Astrocyte (in vitro differentiated cells and primary cell): ENCODE measurements around the gene OR5T1. TPM values are rescaled to one million over a fixed set of nuclear protein-coding genes. Genes with fewer than 3 reads are reported as not detected.

Experiments
- DNase-seq: peaks from one replicate; pipeline ENCODE4 v3.0.0-alpha.2; 2010; ENCODE audit warnings: low read depth
- FAIRE-seq: peaks from 2 replicates; lab custom pipeline; 2011; peaks lifted over from hg19 to GRCh38; lab: Jason Lieb, UNC
- H2AFZ ChIP-seq: 2 replicates; pipeline ENCODE4 v1.6.0; 2012; ENCODE audit warnings: low read depth, low read length, inconsistent platforms
- H3K27ac ChIP-seq: 2 replicates; pipeline ENCODE4 v1.5.1; 2011; ENCODE audit warnings: low read depth, low read length, inconsistent platforms
- H3K27me3 ChIP-seq: 2 replicates; pipeline ENCODE4 v1.6.0; 2011; ENCODE audit warnings: low read length, inconsistent platforms; ENCODE audit not compliant: insufficient read depth
- H3K36me3 ChIP-seq: 2 replicates; pipeline ENCODE4 v1.5.1; 2011; ENCODE audit warnings: low read length, inconsistent platforms; ENCODE audit not compliant: insufficient read depth
- H3K4me1 ChIP-seq: 2 replicates; pipeline ENCODE4 v1.5.1; 2011; ENCODE audit warnings: low read length, inconsistent platforms; ENCODE audit not compliant: insufficient read depth
- H3K4me2 ChIP-seq: 2 replicates; pipeline ENCODE4 v1.6.0; 2012; ENCODE audit warnings: low read length, inconsistent platforms
- H3K4me3 ChIP-seq: 2 replicates; pipeline ENCODE4 v1.5.1; 2011; ENCODE audit warnings: low read depth, mild to moderate bottlenecking, low read length, inconsistent platforms; ENCODE audit not compliant: insufficient read depth
- H3K79me2 ChIP-seq: 2 replicates; pipeline ENCODE4 v1.6.0; 2012; ENCODE audit warnings: mild to moderate bottlenecking, low read length, inconsistent platforms; ENCODE audit not compliant: insufficient read depth
- H3K9ac ChIP-seq: 2 replicates; pipeline ENCODE4 v1.6.0; 2012; ENCODE audit warnings: mild to moderate bottlenecking, low read length, inconsistent platforms
- H3K9me3 ChIP-seq: 2 replicates; pipeline ENCODE4 v1.5.1; 2012; ENCODE audit warnings: low read depth, mild to moderate bottlenecking, low read length, inconsistent platforms; ENCODE audit not compliant: insufficient read depth
- H4K20me1 ChIP-seq: 2 replicates; pipeline ENCODE4 v1.6.0; 2012; ENCODE audit warnings: low read length, inconsistent platforms; ENCODE audit not compliant: insufficient read depth
- H3K27ac Mint-ChIP-seq: one replicate; pipeline ENCODE4 v1.8.0; 2021; ENCODE audit warnings: mild to moderate bottlenecking, mixed read lengths; ENCODE audit not compliant: unreplicated experiment
- H3K27me3 Mint-ChIP-seq: one replicate; pipeline ENCODE4 v1.8.0; 2021; ENCODE audit warnings: low read depth, mixed read lengths; ENCODE audit not compliant: unreplicated experiment
- H3K36me3 Mint-ChIP-seq: one replicate; pipeline ENCODE4 v1.8.0; 2021; ENCODE audit warnings: low read depth, mixed read lengths; ENCODE audit not compliant: unreplicated experiment
- H3K4me1 Mint-ChIP-seq: one replicate; pipeline ENCODE4 v1.8.0; 2021; ENCODE audit warnings: low read depth, mixed read lengths; ENCODE audit not compliant: unreplicated experiment
- H3K4me3 Mint-ChIP-seq: one replicate; pipeline ENCODE4 v1.8.0; 2021; ENCODE audit warnings: mild to moderate bottlenecking, moderate library complexity, mixed read lengths; ENCODE audit not compliant: unreplicated experiment
- H3K9me3 Mint-ChIP-seq: one replicate; pipeline ENCODE4 v1.8.0; 2021; ENCODE audit warnings: mild to moderate bottlenecking, mixed read lengths; ENCODE audit not compliant: unreplicated experiment
- EZH2 ChIP-seq: IDR thresholded peaks from 2 replicates; pipeline ENCODE4 v1.6.1; 2012; ENCODE audit warnings: mild to moderate bottlenecking, low read length, inconsistent platforms; ENCODE audit not compliant: insufficient read depth
- total RNA-seq: library from RNA; stranded (reverse); gene quantifications from 2 replicates; pipeline ENCODE4 v1.2.1, GENCODE V29; 2021
- TF ChIP-seq, protein P1 (sequence below): IDR thresholded peaks from 2 replicates; pipeline ENCODE4 v1.5.1; 2011; ENCODE audit warnings: low read depth, mild to moderate bottlenecking, inconsistent platforms, low read length, moderate library complexity; ENCODE audit not compliant: insufficient read depth

The OR5T1 gene
- total RNA-seq, 1 donor from 2014 or later, result not detected

DNA sequence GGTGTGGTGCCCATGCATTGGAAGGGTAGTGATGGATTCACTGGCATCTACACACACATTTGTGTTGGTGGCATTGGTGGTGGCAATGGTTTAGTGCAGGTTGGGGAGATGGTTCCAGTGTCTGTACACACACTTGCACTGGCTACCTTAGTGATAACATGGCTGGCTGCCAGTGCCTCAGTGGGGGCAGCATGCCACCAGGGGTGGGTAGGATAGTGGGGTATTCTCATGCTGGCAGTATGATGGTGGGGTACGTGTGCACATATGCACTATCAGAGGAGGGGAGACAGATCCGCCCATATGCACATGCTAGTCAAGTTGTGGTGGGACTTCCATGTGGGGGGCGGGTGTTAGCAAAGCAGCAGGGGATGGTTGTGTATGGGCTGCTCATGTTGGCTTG lies 33.9 kb downstream of the OR5T1 start:
- Histone ChIP-seq H3K4me1 (no peaks in the 10 kb centered on the region), H3K9me3 (peaks cover 4% of the 10 kb centered on the region), H4K20me1 (no peaks in the 10 kb centered on the region), H2AFZ (no peak overlapping the region), H3K27ac (no peak overlapping the region), H3K36me3 (no peaks in the 10 kb centered on the region), H3K9ac (no peak overlapping the region), H3K27me3 (no peaks in the 10 kb centered on the region), H3K4me2 (no peak overlapping the region), H3K79me2 (no peaks in the 10 kb centered on the region), H3K4me3 (no peak overlapping the region)
- Mint-ChIP-seq H3K27ac (no peak overlapping the region), H3K27me3 (no peaks in the 10 kb centered on the region), H3K4me1 (no peaks in the 10 kb centered on the region), H3K36me3 (no peaks in the 10 kb centered on the region), H3K9me3 (peaks cover 3% of the 10 kb centered on the region), H3K4me3 (no peak overlapping the region)
- DNase-seq (no peak), FAIRE-seq (no peak)
- no peak for TF ChIP-seq EZH2
- TF ChIP-seq, protein P1, sequence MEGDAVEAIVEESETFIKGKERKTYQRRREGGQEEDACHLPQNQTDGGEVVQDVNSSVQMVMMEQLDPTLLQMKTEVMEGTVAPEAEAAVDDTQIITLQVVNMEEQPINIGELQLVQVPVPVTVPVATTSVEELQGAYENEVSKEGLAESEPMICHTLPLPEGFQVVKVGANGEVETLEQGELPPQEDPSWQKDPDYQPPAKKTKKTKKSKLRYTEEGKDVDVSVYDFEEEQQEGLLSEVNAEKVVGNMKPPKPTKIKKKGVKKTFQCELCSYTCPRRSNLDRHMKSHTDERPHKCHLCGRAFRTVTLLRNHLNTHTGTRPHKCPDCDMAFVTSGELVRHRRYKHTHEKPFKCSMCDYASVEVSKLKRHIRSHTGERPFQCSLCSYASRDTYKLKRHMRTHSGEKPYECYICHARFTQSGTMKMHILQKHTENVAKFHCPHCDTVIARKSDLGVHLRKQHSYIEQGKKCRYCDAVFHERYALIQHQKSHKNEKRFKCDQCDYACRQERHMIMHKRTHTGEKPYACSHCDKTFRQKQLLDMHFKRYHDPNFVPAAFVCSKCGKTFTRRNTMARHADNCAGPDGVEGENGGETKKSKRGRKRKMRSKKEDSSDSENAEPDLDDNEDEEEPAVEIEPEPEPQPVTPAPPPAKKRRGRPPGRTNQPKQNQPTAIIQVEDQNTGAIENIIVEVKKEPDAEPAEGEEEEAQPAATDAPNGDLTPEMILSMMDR, result no peak

DNA sequence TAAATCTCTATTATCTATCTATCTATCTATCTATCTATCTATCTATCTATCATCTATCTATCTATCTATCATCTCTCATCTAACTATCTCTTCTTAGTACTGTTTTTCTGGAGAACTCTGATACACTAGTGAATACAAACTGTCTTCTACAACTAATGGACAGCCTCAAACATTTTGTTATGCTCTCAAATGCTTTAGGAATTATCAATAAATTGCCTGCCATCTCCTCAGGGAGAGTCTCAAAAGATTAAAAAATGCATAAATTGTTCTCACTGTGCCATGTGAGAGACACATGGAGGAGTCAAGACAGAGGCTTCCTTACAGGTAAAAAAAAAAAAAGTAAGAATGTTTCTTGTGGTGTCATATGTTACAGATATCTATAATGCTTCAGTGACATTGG lies 40.9 kb downstream of the OR5T1 start, which contains the start of gene OR8K3:
Gene OR8K3, plus strand, starts transcription at position 301 of the 400 bp plus-strand sequence. CDS start 3,163 bp downstream, outside the sequence.
- Mint-ChIP-seq H3K36me3 (no peaks in the 10 kb centered on the region), H3K27ac (no peak within 1 kb of the TSS), H3K4me3 (no peak within 1 kb of the TSS), H3K9me3 (no peaks in the 10 kb centered on the region), H3K27me3 (no peaks in the 10 kb centered on the region), H3K4me1 (no peaks in the 10 kb centered on the region)
- H3K4me2 ChIP-seq, result no peak within 1 kb of the TSS
- H3K9me3 ChIP-seq, result peaks cover 4% of the 10 kb centered on the region
- no peak within 1 kb of the TSS for H3K27ac ChIP-seq
- no peak for DNase-seq
- no peaks in the 10 kb centered on the region for H3K27me3 ChIP-seq
- TF ChIP-seq, protein P1, result no peak
- TF ChIP-seq EZH2, result no peak
- H3K36me3 ChIP-seq, result no peaks in the 10 kb centered on the region
- H2AFZ ChIP-seq, result no peak within 1 kb of the TSS
- no peak for FAIRE-seq
- H3K79me2 ChIP-seq, result no peaks in the 10 kb centered on the region
- H4K20me1 ChIP-seq, result no peaks in the 10 kb centered on the region
- H3K4me1 ChIP-seq, result no peaks in the 10 kb centered on the region
- no peak within 1 kb of the TSS for H3K9ac ChIP-seq
- no peak within 1 kb of the TSS for H3K4me3 ChIP-seq

Other genes with a start within 250 kb of the OR5T1 start
- not detected in 2 replicates for gene OR5AS1, start 246.5 kb upstream of the OR5T1 start, total RNA-seq
- gene OR8I2, start 180.8 kb upstream of the OR5T1 start, total RNA-seq, result not detected in 2 replicates
- not detected in 2 replicates for gene OR8H2, start 170.5 kb upstream of the OR5T1 start, total RNA-seq
- not detected in 2 replicates for gene OR8H3, start 151.8 kb upstream of the OR5T1 start, total RNA-seq
- gene OR8J3, start 134.0 kb upstream of the OR5T1 start, total RNA-seq, result not detected in 2 replicates
- gene OR8K5, start 113.8 kb upstream of the OR5T1 start, total RNA-seq, result not detected in 2 replicates
- not detected in 2 replicates for gene OR5J2, start 97.5 kb upstream of the OR5T1 start, total RNA-seq
- gene OR5T2, start 39.9 kb upstream of the OR5T1 start, total RNA-seq, result not detected in 2 replicates
- gene OR5T3, start 21.9 kb upstream of the OR5T1 start, total RNA-seq, result not detected in 2 replicates
- not detected in 2 replicates for gene OR8H1, start 18.1 kb downstream of the OR5T1 start, total RNA-seq
- gene OR8K3, start 41.0 kb downstream of the OR5T1 start, total RNA-seq, result not detected in 2 replicates
- gene OR8K1, start 71.9 kb downstream of the OR5T1 start, total RNA-seq, result not detected in 2 replicates
- not detected in 2 replicates for gene OR8J1, start 80.1 kb downstream of the OR5T1 start, total RNA-seq
- not detected in 2 replicates for gene OR8U1, start 101.5 kb downstream of the OR5T1 start, total RNA-seq
- not detected in 2 replicates for gene OR5AL1, start 138.5 kb downstream of the OR5T1 start, total RNA-seq
- gene OR5M3, start 199.2 kb downstream of the OR5T1 start, total RNA-seq, result not detected in 2 replicates
- gene OR5M8, start 217.2 kb downstream of the OR5T1 start, total RNA-seq, result not detected in 2 replicates